ENCODE results near the gene LRRC53.

Gene LRRC53

DNA sequence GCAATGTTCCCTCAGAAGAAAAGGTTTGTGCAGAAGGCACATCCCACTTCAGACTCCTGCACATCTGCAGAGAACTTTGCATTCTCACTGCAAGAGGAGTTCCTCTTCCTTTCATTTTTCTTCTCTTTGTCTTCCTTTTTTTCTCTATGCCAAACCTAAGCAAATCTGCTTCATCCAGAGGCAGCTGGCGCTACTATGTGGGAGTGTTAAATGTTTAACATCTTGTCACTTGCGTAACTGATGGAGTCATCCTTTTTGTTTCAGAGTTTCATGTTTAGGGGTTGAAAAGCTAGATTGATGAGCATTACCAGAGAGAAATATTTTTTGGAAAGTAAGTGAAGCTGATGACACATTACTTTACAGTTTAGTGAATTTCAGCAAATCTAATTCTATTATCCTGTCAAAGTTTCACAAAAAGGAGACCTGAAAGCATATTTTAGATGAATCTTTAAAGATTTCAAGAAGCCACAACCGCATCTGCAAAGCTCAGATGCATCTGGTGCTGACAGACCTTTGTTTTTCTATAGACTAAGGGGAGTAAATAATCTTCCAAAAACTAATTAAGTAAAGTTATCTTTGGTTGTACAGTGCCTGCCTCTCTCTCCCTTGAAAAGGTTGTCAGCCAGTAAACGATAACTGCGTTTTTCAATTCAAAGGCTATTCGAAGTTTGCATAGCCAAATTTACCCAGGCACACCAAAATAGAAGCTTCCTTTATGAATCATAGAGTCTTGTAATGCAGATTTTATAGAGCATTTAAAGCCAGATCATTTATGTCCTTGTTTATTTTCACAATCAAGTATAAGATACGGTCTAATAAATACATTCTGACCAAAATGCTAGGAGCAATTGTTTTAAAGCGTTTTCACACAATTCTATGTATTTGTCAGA is 1.2 kb upstream of the LRRC53 start:
- TF ChIP-seq, protein P1, sequence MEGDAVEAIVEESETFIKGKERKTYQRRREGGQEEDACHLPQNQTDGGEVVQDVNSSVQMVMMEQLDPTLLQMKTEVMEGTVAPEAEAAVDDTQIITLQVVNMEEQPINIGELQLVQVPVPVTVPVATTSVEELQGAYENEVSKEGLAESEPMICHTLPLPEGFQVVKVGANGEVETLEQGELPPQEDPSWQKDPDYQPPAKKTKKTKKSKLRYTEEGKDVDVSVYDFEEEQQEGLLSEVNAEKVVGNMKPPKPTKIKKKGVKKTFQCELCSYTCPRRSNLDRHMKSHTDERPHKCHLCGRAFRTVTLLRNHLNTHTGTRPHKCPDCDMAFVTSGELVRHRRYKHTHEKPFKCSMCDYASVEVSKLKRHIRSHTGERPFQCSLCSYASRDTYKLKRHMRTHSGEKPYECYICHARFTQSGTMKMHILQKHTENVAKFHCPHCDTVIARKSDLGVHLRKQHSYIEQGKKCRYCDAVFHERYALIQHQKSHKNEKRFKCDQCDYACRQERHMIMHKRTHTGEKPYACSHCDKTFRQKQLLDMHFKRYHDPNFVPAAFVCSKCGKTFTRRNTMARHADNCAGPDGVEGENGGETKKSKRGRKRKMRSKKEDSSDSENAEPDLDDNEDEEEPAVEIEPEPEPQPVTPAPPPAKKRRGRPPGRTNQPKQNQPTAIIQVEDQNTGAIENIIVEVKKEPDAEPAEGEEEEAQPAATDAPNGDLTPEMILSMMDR (IDR thresholded peaks at IDR 0.05; ENCODE audit: low read depth, low read length): no peak
- H3K4me3 ChIP-seq (replicated peaks in 1 of 2; ENCODE audit: low read depth in 2 of 2, low read length in 2 of 2): no peak overlapping the region
- DNase-seq (ENCODE audit: low read depth in 2 of 2): no peak

DNA sequence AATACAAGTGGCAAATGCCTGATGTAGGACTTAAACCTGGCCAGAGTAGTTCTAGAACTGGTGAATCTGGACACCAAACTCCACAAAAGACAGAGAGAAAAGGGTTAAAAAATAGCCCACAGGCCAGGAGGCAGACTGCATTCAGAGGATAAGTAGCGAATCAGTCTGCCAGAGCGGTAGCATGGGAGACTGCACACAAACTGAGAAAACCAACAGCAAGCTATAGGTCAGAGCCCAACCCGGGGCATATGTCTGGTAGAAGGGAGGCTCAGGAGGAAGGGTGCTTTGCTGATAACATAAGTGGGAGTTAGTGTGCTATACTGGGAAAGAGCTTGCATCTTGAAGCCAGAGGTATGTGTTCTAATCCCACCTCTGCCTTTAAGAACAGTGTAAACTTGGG is 4.0 kb downstream of the LRRC53 start:
- no peak for DNase-seq (ENCODE audit: low read depth in 2 of 2)
- TF ChIP-seq, protein P1 (IDR thresholded peaks at IDR 0.05; ENCODE audit: low read depth, low read length): no peak
- H3K4me3 ChIP-seq (replicated peaks in 1 of 2; ENCODE audit: low read depth in 2 of 2, low read length in 2 of 2): no peak overlapping the region

DNA sequence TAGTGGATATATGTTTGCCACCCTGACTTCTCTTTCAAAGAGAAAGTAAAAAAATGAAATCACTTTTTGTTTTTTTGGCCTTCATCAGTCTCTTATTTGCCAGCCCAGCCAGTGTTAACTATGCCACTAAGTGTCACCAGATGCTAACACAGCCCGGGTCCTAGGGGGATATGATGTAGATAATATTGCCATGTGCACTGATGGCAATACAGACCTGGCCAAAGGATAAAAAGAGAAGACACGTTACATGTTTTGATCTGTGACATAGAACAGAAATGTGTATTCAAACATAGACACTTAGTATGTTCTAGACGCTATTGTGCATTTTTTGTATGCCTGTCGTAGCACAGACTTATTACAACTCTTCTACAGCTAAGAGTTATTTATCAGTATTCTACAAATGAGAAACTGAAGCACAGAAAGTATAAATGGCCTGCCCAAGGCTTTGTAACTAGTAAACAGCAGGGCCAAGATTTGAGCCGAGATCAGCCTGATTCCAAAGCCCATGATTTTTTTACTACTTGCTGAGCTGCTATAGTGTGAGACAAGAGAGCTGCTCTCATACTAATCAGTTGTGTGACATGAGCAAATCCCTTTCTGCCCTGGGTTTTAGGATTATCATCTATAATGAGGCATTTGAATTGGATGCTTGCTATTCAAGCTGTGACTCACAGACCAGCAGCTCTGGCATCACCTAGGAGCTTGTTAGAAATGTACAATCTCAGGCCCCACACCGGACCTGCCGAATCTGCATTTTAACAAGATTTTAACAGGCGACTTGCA is 6.3 kb downstream of the LRRC53 start:
- no peak for DNase-seq (ENCODE audit: low read depth in 2 of 2)
- no peak overlapping the region for H3K4me3 ChIP-seq (replicated peaks in 1 of 2; ENCODE audit: low read depth in 2 of 2, low read length in 2 of 2)
- TF ChIP-seq, protein P1 (IDR thresholded peaks at IDR 0.05; ENCODE audit: low read depth, low read length): no peak

DNA sequence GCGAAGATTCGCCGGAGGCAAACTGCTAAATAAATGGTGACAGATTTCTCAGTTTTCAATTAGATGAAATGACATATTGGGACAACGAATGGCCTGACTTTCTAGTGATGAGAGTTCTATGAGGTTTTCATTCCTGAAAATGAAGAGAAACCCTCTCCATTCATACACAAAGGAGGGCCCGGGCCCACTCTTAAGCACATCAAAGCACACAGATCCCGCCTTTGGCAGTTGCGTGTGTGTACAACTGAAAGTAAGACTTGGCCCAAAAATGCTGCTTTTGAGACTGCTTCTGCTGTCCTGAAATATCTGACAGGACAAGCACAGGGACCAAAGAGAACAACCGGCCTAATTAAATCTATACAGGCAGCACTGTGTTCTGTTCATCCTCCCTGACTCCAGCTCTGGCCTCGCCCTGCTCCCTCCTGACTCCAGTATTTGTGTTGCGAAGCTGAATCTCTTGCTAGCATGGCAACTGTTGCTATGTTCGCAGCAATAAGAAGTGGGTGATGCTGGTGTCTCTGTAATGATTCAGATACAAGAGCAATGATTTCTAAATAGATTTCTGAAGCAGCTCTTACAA is 7.4 kb downstream of the LRRC53 start:
- H3K4me3 ChIP-seq (replicated peaks in 1 of 2; ENCODE audit: low read depth in 2 of 2, low read length in 2 of 2): no peak overlapping the region
- no peak for DNase-seq (ENCODE audit: low read depth in 2 of 2)
- TF ChIP-seq, protein P1 (IDR thresholded peaks at IDR 0.05; ENCODE audit: low read depth, low read length): no peak

DNA sequence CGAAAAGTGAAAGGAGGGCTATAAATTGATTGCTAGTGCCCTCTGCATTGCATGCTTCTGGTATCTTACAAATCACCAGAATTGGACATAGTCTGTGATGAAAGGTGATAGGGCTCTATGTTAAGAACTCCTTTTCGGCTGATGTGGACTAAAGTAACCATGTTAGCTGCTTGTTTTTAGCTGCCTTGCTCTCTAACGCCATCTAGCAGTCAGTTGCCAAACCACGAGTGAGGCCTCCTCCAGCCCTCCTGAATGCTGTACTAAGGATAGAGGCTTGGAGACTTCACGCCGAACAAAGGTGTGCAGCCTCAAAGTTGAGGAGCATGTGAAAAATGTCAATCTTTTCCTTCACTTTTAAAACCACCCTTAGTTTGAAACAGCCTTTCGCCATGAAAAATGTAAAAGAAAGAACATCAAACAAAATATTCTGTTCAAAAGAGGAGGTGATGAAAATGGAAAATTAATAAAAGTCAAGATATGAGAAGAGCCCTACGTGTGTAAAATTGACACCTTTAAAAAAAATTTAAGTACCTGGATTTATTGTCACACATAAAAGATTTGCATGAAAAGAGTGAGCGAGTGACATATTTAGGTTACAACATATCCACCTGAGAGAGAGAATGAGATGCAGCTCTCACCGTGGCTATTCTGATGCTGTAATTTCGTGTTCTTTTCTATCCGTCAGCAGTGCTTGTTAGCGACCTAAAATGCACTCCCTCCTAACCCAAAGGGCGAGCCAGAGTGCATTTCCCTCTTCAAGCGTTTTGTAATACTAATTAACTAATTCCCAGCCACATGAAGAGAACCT is 8.1 kb downstream of the LRRC53 start:
- peak; percentile 40 to 45 for DNase-seq (ENCODE audit: low read depth in 2 of 2)
- TF ChIP-seq, protein P1 (IDR thresholded peaks at IDR 0.05; ENCODE audit: low read depth, low read length): peak; percentile 67
- H3K4me3 ChIP-seq (replicated peaks in 1 of 2; ENCODE audit: low read depth in 2 of 2, low read length in 2 of 2): no peak overlapping the region

DNA sequence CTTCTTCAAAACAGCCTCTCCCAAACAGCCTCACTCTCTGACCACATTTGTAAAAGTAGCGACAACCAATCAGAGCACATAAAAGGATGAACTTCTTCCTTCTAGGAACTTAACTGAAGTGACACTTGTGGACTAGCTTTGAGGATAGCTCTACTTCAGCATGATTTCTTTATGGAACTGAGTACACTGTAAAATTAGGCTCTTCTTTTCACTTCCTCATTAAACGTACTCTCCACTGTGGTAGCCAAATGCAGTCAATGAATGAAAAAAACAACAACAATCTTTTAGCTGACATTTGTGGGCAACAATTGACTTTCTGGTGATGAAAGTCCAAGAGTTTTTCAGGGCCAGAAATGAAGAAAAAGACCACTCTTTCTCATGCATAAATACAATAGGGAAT is 9.6 kb downstream of the LRRC53 start:
- TF ChIP-seq, protein P1 (IDR thresholded peaks at IDR 0.05; ENCODE audit: low read depth, low read length): no peak
- no peak overlapping the region for H3K4me3 ChIP-seq (replicated peaks in 1 of 2; ENCODE audit: low read depth in 2 of 2, low read length in 2 of 2)
- DNase-seq (ENCODE audit: low read depth in 2 of 2): no peak

All from cardiac fibroblast (primary cell).